Fibroblast of lung (primary cell): ENCODE data around the gene ARHGEF38. TPM values are rescaled to one million over a fixed set of nuclear protein-coding genes. Genes with fewer than 3 reads are reported as not detected.

ENCODE experiments used
- DNase-seq, 2 donors: peaks; one replicate each; pipeline versions ENCODE4 v3.0.0 to v3.0.0-alpha.2; 2010; ENCODE audit warnings: low read depth in 2 of 2
- H2AFZ ChIP-seq: 2 replicates; pipeline ENCODE4 v1.5.1; 2012; ENCODE audit warnings: low read length, control low read depth, inconsistent platforms
- H3K27ac ChIP-seq: 2 replicates; pipeline ENCODE4 v1.5.1; 2011; ENCODE audit warnings: low read length, control low read depth; ENCODE audit not compliant: insufficient read depth
- H3K27me3 ChIP-seq: 2 replicates; pipeline ENCODE4 v1.5.1; 2011; ENCODE audit warnings: mild to moderate bottlenecking, low read length; ENCODE audit not compliant: control insufficient read depth, insufficient read depth
- H3K36me3 ChIP-seq: 2 replicates; pipeline ENCODE4 v1.5.1; 2011; ENCODE audit warnings: low read length; ENCODE audit not compliant: control insufficient read depth, insufficient read depth
- H3K4me1 ChIP-seq: 2 replicates; pipeline ENCODE4 v1.5.1; 2011; ENCODE audit warnings: low read length; ENCODE audit not compliant: control insufficient read depth, insufficient read depth; ENCODE audit errors: extremely low read depth
- H3K4me2 ChIP-seq: 2 replicates; pipeline ENCODE4 v1.5.1; 2011; ENCODE audit warnings: low read length, control low read depth; ENCODE audit not compliant: insufficient read depth; ENCODE audit errors: extremely low read depth
- H3K4me3 ChIP-seq, 4 experiments: fragments of 200-600 bp in 1 of 4; sonication (generic) in 1 of 4; replicated peaks in 1 of 4; 2 replicates each; pipeline ENCODE4 v1.5.1; 2011 to 2016; ENCODE audit warnings: low read length in 4 of 4, low read depth in 3 of 4, mild to moderate bottlenecking in 3 of 4, control low read depth in 2 of 4, inconsistent platforms in 1 of 4, mixed read lengths in 1 of 4; ENCODE audit not compliant: insufficient read depth in 1 of 4; ENCODE audit errors: control extremely low read depth in 1 of 4
- H3K79me2 ChIP-seq: 2 replicates; pipeline ENCODE4 v1.5.1; 2012; ENCODE audit warnings: mild to moderate bottlenecking, low read length, inconsistent platforms; ENCODE audit not compliant: control insufficient read depth, insufficient read depth
- H3K9ac ChIP-seq: 2 replicates; pipeline ENCODE4 v1.5.1; 2011; ENCODE audit warnings: mild to moderate bottlenecking, low read length, control low read depth; ENCODE audit not compliant: insufficient read depth
- H3K9me3 ChIP-seq: 2 replicates; pipeline ENCODE4 v1.5.1; 2012; ENCODE audit warnings: low read depth, low read length; ENCODE audit not compliant: control insufficient read depth, insufficient read depth
- H4K20me1 ChIP-seq: 2 replicates; pipeline ENCODE4 v1.5.1; 2011; ENCODE audit warnings: low read length; ENCODE audit not compliant: control insufficient read depth, insufficient read depth; ENCODE audit errors: extremely low read depth
- CTCF ChIP-seq, 2 donors: IDR thresholded peaks in 1 of 2; conservative IDR thresholded peaks in 1 of 2; 1 replicate in 1 of 2; 2 replicates in 1 of 2; pipeline ENCODE4 v1.5.1; 2011 to 2012; ENCODE audit warnings: low read length in 2 of 2, control low read depth in 1 of 2, inconsistent platforms in 1 of 2, low read depth in 1 of 2, mild to moderate bottlenecking in 1 of 2
- EZH2 ChIP-seq: IDR thresholded peaks from 2 replicates; pipeline ENCODE4 v1.5.1; 2012; ENCODE audit warnings: low read length, control low read depth, mild to moderate bottlenecking; ENCODE audit errors: missing control alignments
- polyA plus RNA-seq, 2 donors: library from polyadenylated mRNA; depleted of rRNA in 1 of 2; stranded (reverse) in 1 of 2; unstranded in 1 of 2; fragments of >200 nt; gene quantifications; 2 replicates each; pipeline ENCODE4 v1.2.1, GENCODE V29; 2011 to 2012; ENCODE audit warnings: missing spikeins in 1 of 2
- total RNA-seq: library from RNA; depleted of rRNA; stranded (reverse); fragments of >200 nt; gene quantifications from 2 replicates; pipeline ENCODE4 v1.2.1, GENCODE V29; 2014

Gene ARHGEF38
- total and polyA plus RNA-seq, 2 donors (not counting 1 experiment from before 2014, with no cell fraction given): not detected

GRCh38 chr4:105594099-105595010, 41.9 kb downstream of the ARHGEF38 start:
- Histone ChIP-seq H3K27ac (no peak overlapping the region), H3K79me2 (no peaks in the 10 kb centered on the region), H4K20me1 (no peaks in the 10 kb centered on the region), H3K27me3 (no peaks in the 10 kb centered on the region), H3K4me1 (no peaks in the 10 kb centered on the region), H2AFZ (no peak overlapping the region), H3K4me3 (no peak overlapping the region), H3K4me2 (no peak overlapping the region), H3K36me3 (no peaks in the 10 kb centered on the region), H3K9ac (no peak overlapping the region), H3K9me3 (no peaks in the 10 kb centered on the region)
- DNase-seq: no peak
- TF ChIP-seq EZH2 (no peak), CTCF (conservative IDR thresholded peaks at IDR 0.05 in 1 of 2, IDR thresholded peaks at IDR 0.05 in 1 of 2; ENCODE audit: low read depth in 1 of 2, low read length in 2 of 2) (no peak)

GRCh38 chr4:105596684-105597083, 44.3 kb downstream of the ARHGEF38 start:
- DNase-seq: no peak
- Histone ChIP-seq H4K20me1 (no peaks in the 10 kb centered on the region), H3K27ac (no peak overlapping the region)

More at GRCh38 chr4:105596684-105597083, 44.3 kb downstream of the ARHGEF38 start:
- Histone ChIP-seq H3K79me2 (no peaks in the 10 kb centered on the region), H3K27me3 (no peaks in the 10 kb centered on the region), H3K4me1 (no peaks in the 10 kb centered on the region), H3K4me2 (no peak overlapping the region), H3K9me3 (no peaks in the 10 kb centered on the region), H2AFZ (no peak overlapping the region), H3K9ac (no peak overlapping the region), H3K4me3 (no peak overlapping the region), H3K36me3 (no peaks in the 10 kb centered on the region)
- TF ChIP-seq EZH2 (no peak), CTCF (conservative IDR thresholded peaks at IDR 0.05 in 1 of 2, IDR thresholded peaks at IDR 0.05 in 1 of 2; ENCODE audit: low read depth in 1 of 2, low read length in 2 of 2) (no peak)
